AG10803 (cell line): ENCODE results near the gene GALNT10.
A peak's percentile ranks its signal among the peaks of the same experiment; 100 is the strongest.

Experiments
- DNase-seq: peaks from one replicate; pipeline ENCODE4 v3.0.0; 2010; ENCODE audit warnings: low read depth
- H3K4me3 ChIP-seq: 2 replicates; pipeline ENCODE4 v1.5.1; 2011; ENCODE audit warnings: mild to moderate bottlenecking, low read length, control low read depth
- CTCF ChIP-seq: conservative IDR thresholded peaks from 2 replicates; pipeline ENCODE4 v1.5.1; 2011; ENCODE audit warnings: mild to moderate bottlenecking, low read length, control low read depth, inconsistent platforms

GALNT10 gene

GRCh38 chr5:154342211-154342610 is 151.7 kb downstream of the GALNT10 start:
- no peak for DNase-seq
- H3K4me3 ChIP-seq, result no peak overlapping the region
- TF ChIP-seq CTCF, result no peak

- no peak for TF ChIP-seq CTCF
- DNase-seq, result no peak
- H3K4me3 ChIP-seq, result no peak overlapping the region
These were observed 152.4 kb downstream of the GALNT10 start for GRCh38 chr5:154342963-154343362.

- DNase-seq, result no peak
- TF ChIP-seq CTCF, result no peak
- H3K4me3 ChIP-seq, result no peak overlapping the region
These were observed 153.9 kb downstream of the GALNT10 start for GRCh38 chr5:154344461-154344860.

- no peak for TF ChIP-seq CTCF
These were observed 154.9 kb downstream of the GALNT10 start for GRCh38 chr5:154345255-154345952.

GRCh38 chr5:154346427-154346826 is 155.9 kb downstream of the GALNT10 start:
- DNase-seq, result peak; percentile 15
- TF ChIP-seq CTCF, result no peak
- H3K4me3 ChIP-seq, result no peak overlapping the region

More at GRCh38 chr5:154345255-154345952, 154.9 kb downstream of the GALNT10 start:
- no peak for DNase-seq
- no peak overlapping the region for H3K4me3 ChIP-seq

GRCh38 chr5:154349626-154350264 is 159.2 kb downstream of the GALNT10 start:
- H3K4me3 ChIP-seq, result no peak overlapping the region
- no peak for TF ChIP-seq CTCF
- peak; percentile 29 for DNase-seq

- DNase-seq, result no peak
- no peak overlapping the region for H3K4me3 ChIP-seq
- TF ChIP-seq CTCF, result no peak
These were observed 160.6 kb downstream of the GALNT10 start for GRCh38 chr5:154351141-154351540.
